ENCODE data around the gene FAM149A. TPM values are rescaled to one million over a fixed set of nuclear protein-coding genes. Genes with fewer than 3 reads are reported as not detected.

Gene FAM149A
- 38.2 TPM for total RNA-seq

- peak; percentile 65 for DNase-seq (ENCODE audit: low spot score)
These were observed at the start of gene FAM149A for GRCh38 chr4:186104114-186104889. Gene FAM149A (plus strand): TSS chr4:186104704.

GRCh38 chr4:186058253-186058979 is 46.1 kb upstream of the FAM149A start:
- DNase-seq (ENCODE audit: low spot score): no peak

GRCh38 chr4:186058980-186059316 is 45.6 kb upstream of the FAM149A start:
- DNase-seq (ENCODE audit: low spot score): no peak

DNA sequence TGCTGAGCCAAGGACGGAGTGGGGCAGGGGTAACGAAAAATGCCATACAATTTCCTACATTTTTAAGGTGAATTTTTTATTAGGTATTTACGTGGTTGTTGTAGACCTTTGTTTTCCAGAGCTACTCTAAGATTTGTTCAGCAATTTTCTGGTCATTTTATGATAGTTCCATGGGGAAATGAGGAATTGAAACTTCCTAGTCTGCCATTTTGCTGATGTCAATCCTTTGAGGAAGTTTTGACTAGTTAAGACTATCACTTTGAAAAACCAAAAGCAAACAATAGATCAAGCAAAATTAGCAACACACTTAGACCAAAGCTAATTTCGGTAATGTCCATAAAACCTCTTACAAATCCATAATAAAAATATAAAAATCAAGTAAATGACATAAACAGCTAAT is 42.6 kb upstream of the FAM149A start:
- DNase-seq (ENCODE audit: low spot score): no peak

- DNase-seq (ENCODE audit: low spot score): peak; percentile 80
These were observed 36.6 kb upstream of the FAM149A start for GRCh38 chr4:186067757-186068385.

- DNase-seq (ENCODE audit: low spot score): no peak
These were observed 35.7 kb upstream of the FAM149A start, which contains the start of gene TLR3 for GRCh38 chr4:186068581-186069348. Gene TLR3 (plus strand): TSS chr4:186069156. CDS start chr4:186076620, 7,464 bp downstream.

DNA sequence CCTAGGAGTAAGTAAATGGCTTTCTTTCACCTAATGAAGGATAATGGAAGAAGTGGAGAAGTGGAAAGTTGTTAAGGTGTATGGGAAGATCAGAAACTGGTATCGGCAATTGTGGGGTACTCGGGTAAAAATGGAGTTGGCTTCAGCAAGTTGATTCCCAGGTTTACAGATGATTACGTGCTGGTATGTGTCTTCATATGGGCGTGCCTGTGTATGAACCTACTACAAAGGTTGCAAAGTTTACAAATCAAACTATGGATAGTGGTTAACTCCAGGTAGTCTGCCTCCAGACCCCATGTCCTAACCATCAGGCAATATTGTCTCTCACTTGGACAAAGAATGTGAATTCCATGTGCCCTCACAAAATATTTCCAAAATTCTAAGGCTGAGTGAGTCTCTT is 34.8 kb upstream of the FAM149A start:
- no peak for DNase-seq (ENCODE audit: low spot score)

DNA sequence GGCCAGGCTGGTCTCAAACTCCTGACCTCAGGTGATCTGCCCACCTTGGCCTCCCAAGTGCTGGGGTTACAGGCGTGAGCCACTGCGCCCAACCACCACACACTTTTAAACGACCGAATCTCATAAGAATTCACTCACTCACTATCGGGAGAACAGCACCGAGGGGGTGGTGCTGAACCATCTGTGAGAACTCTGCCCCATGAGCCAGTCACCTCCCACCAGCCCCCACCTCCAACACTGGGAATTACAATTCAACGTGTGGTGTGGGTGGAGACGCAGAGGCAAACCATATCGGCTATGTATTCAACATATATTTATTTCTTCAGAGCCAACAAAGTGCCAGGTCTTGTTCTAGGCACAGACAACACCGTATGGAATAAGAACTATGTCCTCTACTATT is 32.0 kb upstream of the FAM149A start:
- DNase-seq (ENCODE audit: low spot score): no peak

GRCh38 chr4:186074189-186074588 is 30.3 kb upstream of the FAM149A start:
- DNase-seq (ENCODE audit: low spot score): peak; percentile 48

- DNase-seq (ENCODE audit: low spot score): peak; percentile 41
These were observed 25.4 kb upstream of the FAM149A start for GRCh38 chr4:186078981-186079638.

DNA sequence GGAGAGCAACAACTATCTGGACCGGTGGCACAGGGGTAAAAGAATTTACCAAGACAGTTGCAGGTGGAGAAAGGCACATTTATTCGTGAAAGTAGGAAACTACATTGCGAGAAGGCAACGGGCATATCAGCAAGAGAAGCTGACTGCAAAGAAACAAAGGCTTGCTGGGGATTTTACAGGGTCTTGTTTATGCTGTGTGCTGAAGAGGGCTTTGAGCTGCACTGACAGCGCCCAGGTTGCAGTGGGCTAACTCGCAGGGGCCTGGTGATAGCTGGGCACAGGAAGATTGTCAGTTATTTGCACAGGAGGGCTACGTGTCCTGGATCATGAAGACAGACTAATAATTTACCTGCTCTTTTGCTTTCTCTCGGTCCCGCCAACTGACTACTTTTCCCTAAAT is 24.8 kb upstream of the FAM149A start:
- no peak for DNase-seq (ENCODE audit: low spot score)

GRCh38 chr4:186081202-186081807 is 23.2 kb upstream of the FAM149A start:
- no peak for DNase-seq (ENCODE audit: low spot score)

GRCh38 chr4:186082221-186082620 is 22.3 kb upstream of the FAM149A start:
- DNase-seq (ENCODE audit: low spot score): no peak

GRCh38 chr4:186088523-186088922 is 16.0 kb upstream of the FAM149A start:
- no peak for DNase-seq (ENCODE audit: low spot score)

DNA sequence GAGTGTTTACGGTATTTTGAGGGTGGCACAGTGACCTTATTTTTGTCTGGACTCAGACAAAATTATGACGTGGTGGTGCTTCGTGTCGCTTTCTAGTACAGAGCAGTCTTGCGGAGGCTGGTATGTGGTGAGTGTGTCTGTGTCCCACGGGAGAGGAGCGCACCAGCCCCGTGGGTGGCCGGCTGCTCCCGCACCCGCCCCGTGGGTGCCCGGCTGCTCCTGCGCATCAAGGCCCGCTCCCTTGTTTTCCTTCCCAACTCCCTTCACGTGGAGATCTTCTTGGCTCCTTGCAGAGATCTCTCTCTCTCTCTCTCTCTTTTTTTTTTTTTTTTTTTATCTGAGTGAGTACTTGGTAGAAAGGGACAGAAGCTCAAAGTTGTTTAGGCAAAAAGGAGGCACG is 12.2 kb upstream of the FAM149A start:
- no peak for DNase-seq (ENCODE audit: low spot score)

- DNase-seq (ENCODE audit: low spot score): no peak
These were observed 9.1 kb upstream of the FAM149A start for GRCh38 chr4:186095406-186095805.

DNA sequence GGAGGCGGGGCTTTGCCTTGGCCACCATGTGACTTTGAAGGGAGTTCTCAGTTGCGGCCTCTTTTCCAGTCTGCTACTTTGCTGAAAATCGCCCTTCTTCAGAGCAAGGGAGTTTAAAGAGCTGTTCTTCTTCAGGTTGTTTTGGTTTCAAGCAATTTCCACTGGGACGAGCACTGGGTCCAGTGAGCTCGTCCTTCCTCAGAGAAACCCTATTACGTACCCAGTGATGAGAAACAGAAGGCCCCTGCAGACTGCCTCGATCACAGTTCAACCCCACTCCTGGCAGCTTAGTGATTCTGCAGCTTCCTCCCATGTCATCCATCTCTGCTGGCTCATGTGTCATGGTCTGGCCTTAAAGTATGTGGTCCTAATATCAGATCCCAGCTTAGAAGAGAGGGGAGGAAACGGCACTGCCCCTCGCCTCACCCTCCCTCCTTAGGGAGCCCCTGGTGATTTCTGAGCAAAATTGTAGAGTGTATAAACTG is 7.8 kb upstream of the FAM149A start:
- no peak for DNase-seq (ENCODE audit: low spot score)

DNA sequence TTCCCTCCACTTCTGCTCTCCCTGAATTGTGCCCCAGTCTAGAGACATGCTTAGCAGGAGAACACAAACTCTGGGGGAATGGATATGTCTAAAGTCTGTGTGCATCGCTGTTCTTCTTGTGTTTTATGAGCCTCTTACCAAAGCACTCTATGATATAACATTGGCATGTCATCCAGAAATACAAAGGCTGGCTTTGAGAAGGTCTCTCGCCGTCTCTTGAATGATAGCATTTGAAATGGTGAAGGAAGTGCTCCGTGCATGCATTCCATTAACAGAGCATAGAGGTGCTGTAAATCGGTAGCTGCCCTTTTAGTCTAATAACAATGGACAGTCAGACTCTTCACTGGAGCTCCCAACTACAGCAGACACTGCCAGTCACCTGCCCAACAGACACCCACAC is 7.1 kb upstream of the FAM149A start:
- DNase-seq (ENCODE audit: low spot score): no peak

DNA sequence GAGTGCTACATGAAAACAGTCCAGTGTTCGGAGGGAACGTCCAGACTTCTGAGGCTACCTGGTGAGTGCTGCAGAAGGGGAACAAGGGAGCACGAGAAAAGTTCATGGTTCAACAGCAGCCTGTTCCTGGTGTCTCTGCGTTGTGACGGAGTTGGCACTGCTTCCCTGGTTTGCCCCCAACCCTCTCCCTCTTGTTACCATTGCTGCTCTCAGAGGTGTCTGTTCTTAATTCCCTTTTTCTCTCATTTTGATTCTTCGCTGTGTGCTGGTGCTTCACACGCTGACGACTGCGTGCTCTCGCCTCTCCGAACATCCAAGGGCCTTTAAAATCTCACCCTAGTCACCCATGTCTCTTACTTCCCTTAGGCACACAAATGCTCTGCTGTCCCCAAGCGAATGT is 1.6 kb upstream of the FAM149A start:
- no peak for DNase-seq (ENCODE audit: low spot score)

- peak; percentile 19 for DNase-seq (ENCODE audit: low spot score)
These were observed 564 bp downstream of the FAM149A start for GRCh38 chr4:186104890-186105646.
